ENCODE data around the gene STAP1.

Gene STAP1

GRCh38 chr4:67566335-67566734 lies 7.8 kb downstream of the STAP1 start:
- TF ChIP-seq TAF1 (IDR thresholded peaks at IDR 0.05; ENCODE audit: borderline replicate concordance, low read depth, low read length): no peak
- TF ChIP-seq POLR2AphosphoS5 (IDR thresholded peaks at IDR 0.05; ENCODE audit: low read depth, low read length): no peak
- TF ChIP-seq POLR2A (IDR thresholded peaks at IDR 0.05; ENCODE audit: low read depth, low read length): no peak
- no peak for DNase-seq (ENCODE audit: insufficient read length)
- no peak for FAIRE-seq

GRCh38 chr4:67568820-67569219 lies 10.3 kb downstream of the STAP1 start:
- no peak for TF ChIP-seq POLR2AphosphoS5 (IDR thresholded peaks at IDR 0.05; ENCODE audit: low read depth, low read length)
- TF ChIP-seq POLR2A (IDR thresholded peaks at IDR 0.05; ENCODE audit: low read depth, low read length): no peak
- no peak for TF ChIP-seq TAF1 (IDR thresholded peaks at IDR 0.05; ENCODE audit: borderline replicate concordance, low read depth, low read length)
- FAIRE-seq (peak; percentile 50), DNase-seq (ENCODE audit: insufficient read length) (no peak)

DNA sequence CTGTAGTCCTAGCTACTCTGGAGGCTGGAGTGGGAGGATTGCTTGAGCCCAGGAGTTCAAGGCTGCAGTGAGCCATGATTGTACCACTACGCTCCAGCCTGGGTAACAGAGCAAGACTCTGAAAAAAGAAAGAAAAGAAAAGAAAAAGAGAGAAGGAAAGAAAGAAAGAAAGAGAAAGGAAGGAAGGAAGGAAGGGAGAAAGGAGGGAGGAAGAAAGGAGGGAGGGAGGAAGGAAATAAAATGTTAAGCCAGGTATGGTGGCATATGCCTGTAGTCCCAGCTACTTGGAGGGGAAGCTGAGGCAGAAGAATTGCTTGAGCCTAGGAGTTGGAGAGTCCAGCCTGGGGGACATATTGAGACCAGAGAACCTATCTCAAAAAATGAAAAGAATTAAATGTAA lies 12.0 kb downstream of the STAP1 start:
- FAIRE-seq (no peak), DNase-seq (ENCODE audit: insufficient read length) (no peak)
- TF ChIP-seq POLR2A (IDR thresholded peaks at IDR 0.05; ENCODE audit: low read depth, low read length): no peak
- TF ChIP-seq TAF1 (IDR thresholded peaks at IDR 0.05; ENCODE audit: borderline replicate concordance, low read depth, low read length): no peak
- no peak for TF ChIP-seq POLR2AphosphoS5 (IDR thresholded peaks at IDR 0.05; ENCODE audit: low read depth, low read length)

DNA sequence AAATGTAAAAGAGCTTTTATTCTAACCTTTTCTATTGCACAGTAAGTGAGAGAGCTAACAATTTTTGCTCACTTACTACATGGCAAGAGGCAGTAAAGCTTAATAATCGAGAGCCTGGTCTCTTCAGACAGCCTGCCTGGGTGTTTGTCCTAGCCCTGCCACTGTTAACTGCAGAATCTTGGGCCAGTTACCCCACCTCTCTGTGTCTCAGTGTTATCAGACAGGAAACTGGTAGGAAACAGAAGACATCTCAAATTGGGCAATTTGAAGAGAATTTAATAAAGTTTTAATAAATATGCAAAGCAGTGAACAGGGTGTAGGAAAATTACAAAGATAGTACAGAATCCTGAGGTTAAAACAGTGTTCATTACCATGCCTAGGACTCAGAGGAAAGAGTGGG lies 13.4 kb downstream of the STAP1 start:
- DNase-seq (ENCODE audit: insufficient read length): no peak
- peak; percentile 9 for FAIRE-seq
- no peak for TF ChIP-seq TAF1 (IDR thresholded peaks at IDR 0.05; ENCODE audit: borderline replicate concordance, low read depth, low read length)

GRCh38 chr4:67573193-67573592 lies 14.7 kb downstream of the STAP1 start:
- DNase-seq (ENCODE audit: insufficient read length): no peak
- no peak for TF ChIP-seq POLR2A (IDR thresholded peaks at IDR 0.05; ENCODE audit: low read depth, low read length)
- TF ChIP-seq POLR2AphosphoS5 (IDR thresholded peaks at IDR 0.05; ENCODE audit: low read depth, low read length): no peak
- TF ChIP-seq TAF1 (IDR thresholded peaks at IDR 0.05; ENCODE audit: borderline replicate concordance, low read depth, low read length): no peak
- peak; percentile 73 for FAIRE-seq

DNA sequence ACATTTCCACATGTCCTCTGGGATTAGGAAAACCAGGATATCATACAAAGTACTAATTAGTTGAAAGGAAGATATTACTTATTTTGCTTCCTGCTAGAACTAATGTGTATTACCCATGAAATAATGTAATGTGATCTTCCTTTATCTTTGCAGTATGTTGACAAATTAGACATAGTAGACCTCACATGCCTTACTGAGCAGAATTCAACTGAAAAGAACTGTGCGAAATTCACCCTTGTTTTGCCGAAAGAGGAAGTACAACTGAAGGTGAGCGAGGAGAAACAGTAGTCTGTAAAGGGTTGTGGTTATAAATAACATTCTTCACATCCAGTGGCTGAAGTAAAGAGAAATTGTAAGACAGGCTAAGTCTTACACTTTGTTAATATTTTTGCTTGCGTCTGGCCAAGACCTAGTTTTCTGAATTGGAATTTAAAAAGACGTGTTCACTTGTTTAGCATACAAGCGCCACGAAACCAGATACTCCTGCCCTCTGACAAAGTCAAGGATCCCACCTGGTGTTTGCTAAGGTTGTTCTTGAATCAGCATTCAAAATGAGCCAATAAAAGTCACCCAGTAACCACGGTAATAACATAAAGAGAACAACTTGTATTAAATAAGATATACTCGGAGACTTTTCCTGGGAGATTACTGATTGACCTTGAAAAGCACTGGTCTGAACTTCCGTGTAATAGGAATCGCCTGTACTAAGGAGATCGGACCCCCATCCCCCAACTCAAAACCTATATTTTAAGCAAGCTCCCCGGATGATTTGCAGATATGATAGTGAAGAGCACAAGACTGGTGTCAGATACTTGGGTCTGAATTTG lies 16.9 kb downstream of the STAP1 start:
- DNase-seq (ENCODE audit: insufficient read length) (no peak), FAIRE-seq (peak; percentile 96)
- TF ChIP-seq POLR2A (IDR thresholded peaks at IDR 0.05; ENCODE audit: low read depth, low read length): no peak
- no peak for TF ChIP-seq TAF1 (IDR thresholded peaks at IDR 0.05; ENCODE audit: borderline replicate concordance, low read depth, low read length)
- TF ChIP-seq POLR2AphosphoS5 (IDR thresholded peaks at IDR 0.05; ENCODE audit: low read depth, low read length): no peak

DNA sequence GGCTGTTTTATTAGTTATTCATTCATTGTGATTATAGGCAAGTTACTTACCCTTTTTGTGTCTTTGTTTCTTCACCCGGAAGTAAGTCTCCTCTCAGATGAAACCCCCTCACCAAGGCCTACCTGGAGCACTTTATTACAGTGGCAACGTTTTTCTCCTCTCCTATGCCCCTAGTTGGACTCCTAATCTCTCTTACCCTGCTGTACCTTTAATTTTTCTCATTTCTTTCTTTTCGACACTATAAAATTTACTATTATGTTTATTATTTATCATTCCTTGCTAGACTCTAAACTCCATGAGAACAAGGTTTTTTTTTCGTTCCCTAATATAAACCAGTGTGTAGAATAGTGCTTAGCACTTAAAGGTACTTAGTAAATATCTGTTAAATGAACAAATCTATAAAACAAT lies 17.5 kb downstream of the STAP1 start:
- no peak for DNase-seq (ENCODE audit: insufficient read length)
- TF ChIP-seq TAF1 (IDR thresholded peaks at IDR 0.05; ENCODE audit: borderline replicate concordance, low read depth, low read length): no peak
- no peak for TF ChIP-seq POLR2AphosphoS5 (IDR thresholded peaks at IDR 0.05; ENCODE audit: low read depth, low read length)
- TF ChIP-seq POLR2A (IDR thresholded peaks at IDR 0.05; ENCODE audit: low read depth, low read length): no peak
- FAIRE-seq: no peak

GRCh38 chr4:67576538-67576937 lies 18.0 kb downstream of the STAP1 start:
- TF ChIP-seq POLR2A (IDR thresholded peaks at IDR 0.05; ENCODE audit: low read depth, low read length) (no peak), POLR2AphosphoS5 (IDR thresholded peaks at IDR 0.05; ENCODE audit: low read depth, low read length) (no peak), TAF1 (IDR thresholded peaks at IDR 0.05; ENCODE audit: borderline replicate concordance, low read depth, low read length) (no peak)
- FAIRE-seq (peak; percentile 77), DNase-seq (ENCODE audit: insufficient read length) (no peak)

DNA sequence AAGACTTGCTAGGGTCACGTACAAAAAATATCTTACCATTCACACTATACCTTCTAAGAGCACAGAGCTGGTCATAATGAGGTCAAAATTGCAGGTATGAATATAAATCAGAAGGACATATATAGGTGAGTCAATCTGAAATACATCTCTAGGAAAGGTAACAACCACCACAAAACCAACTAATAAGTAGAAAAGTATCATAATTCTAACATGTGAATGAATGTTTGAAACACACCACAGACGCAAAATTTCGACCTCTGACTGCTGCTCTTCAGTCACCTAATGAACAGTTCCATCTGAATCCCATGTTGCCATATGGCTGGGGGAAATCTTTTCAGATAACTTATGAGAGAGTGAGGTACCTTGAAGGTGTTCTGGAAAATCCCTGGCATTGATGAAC lies 22.1 kb downstream of the STAP1 start:
- TF ChIP-seq POLR2A (IDR thresholded peaks at IDR 0.05; ENCODE audit: low read depth, low read length): no peak
- TF ChIP-seq TAF1 (IDR thresholded peaks at IDR 0.05; ENCODE audit: borderline replicate concordance, low read depth, low read length): no peak
- TF ChIP-seq POLR2AphosphoS5 (IDR thresholded peaks at IDR 0.05; ENCODE audit: low read depth, low read length): no peak
- FAIRE-seq (peak; percentile 86), DNase-seq (ENCODE audit: insufficient read length) (no peak)

GRCh38 chr4:67581208-67581857 lies 22.8 kb downstream of the STAP1 start:
- no peak for TF ChIP-seq TAF1 (IDR thresholded peaks at IDR 0.05; ENCODE audit: borderline replicate concordance, low read depth, low read length)
- TF ChIP-seq POLR2AphosphoS5 (IDR thresholded peaks at IDR 0.05; ENCODE audit: low read depth, low read length): no peak
- TF ChIP-seq POLR2A (IDR thresholded peaks at IDR 0.05; ENCODE audit: low read depth, low read length): no peak
- peak; percentile 71 for FAIRE-seq
- no peak for DNase-seq (ENCODE audit: insufficient read length)

- DNase-seq (ENCODE audit: insufficient read length): no peak
- FAIRE-seq: peak; percentile 17
- TF ChIP-seq POLR2AphosphoS5 (IDR thresholded peaks at IDR 0.05; ENCODE audit: low read depth, low read length): no peak
- TF ChIP-seq POLR2A (IDR thresholded peaks at IDR 0.05; ENCODE audit: low read depth, low read length): no peak
- no peak for TF ChIP-seq TAF1 (IDR thresholded peaks at IDR 0.05; ENCODE audit: borderline replicate concordance, low read depth, low read length)
These were observed 23.4 kb downstream of the STAP1 start for GRCh38 chr4:67581913-67582312.

DNA sequence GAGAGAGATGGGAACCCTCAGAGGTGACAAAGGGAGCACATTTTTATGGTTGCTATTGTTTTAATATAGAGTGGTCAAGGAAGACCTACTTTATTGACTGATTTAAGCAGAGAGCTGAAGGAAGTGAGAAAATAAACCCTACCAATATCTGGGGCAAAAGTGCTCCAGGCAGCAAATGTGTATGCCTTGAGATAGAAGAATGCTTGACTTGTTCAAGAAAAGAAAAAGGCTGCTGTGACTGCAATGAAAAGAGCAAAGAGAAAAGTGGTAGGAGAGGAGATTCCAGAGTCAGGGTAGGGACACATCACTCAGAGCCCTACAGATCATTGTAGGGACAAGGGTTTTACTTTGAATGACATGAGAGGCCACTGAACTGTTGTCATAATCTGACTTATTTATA lies 26.0 kb downstream of the STAP1 start:
- no peak for TF ChIP-seq POLR2AphosphoS5 (IDR thresholded peaks at IDR 0.05; ENCODE audit: low read depth, low read length)
- no peak for TF ChIP-seq TAF1 (IDR thresholded peaks at IDR 0.05; ENCODE audit: borderline replicate concordance, low read depth, low read length)
- no peak for TF ChIP-seq POLR2A (IDR thresholded peaks at IDR 0.05; ENCODE audit: low read depth, low read length)
- no peak for DNase-seq (ENCODE audit: insufficient read length)
- no peak for FAIRE-seq

Measured in GM12892 (cell line).